Kidney tubule cell (primary cell): ENCODE data around the gene KIF1A.

ENCODE experiments used
- DNase-seq: peaks from one replicate; pipeline ENCODE4 v3.0.0-alpha.2; 2018; ENCODE audit warnings: low spot score

The KIF1A gene

GRCh38 chr2:240799033-240799820 is 20.8 kb downstream of the KIF1A start:
- no peak for DNase-seq

- no peak for DNase-seq
Measured at GRCh38 chr2:240798327-240798905, 21.6 kb downstream of the KIF1A start.

GRCh38 chr2:240797914-240798313 is 22.1 kb downstream of the KIF1A start:
- no peak for DNase-seq

GRCh38 chr2:240797500-240797895 is 22.5 kb downstream of the KIF1A start:
- no peak for DNase-seq

- DNase-seq = no peak
Measured at GRCh38 chr2:240796543-240797499, 23.2 kb downstream of the KIF1A start.

DNA sequence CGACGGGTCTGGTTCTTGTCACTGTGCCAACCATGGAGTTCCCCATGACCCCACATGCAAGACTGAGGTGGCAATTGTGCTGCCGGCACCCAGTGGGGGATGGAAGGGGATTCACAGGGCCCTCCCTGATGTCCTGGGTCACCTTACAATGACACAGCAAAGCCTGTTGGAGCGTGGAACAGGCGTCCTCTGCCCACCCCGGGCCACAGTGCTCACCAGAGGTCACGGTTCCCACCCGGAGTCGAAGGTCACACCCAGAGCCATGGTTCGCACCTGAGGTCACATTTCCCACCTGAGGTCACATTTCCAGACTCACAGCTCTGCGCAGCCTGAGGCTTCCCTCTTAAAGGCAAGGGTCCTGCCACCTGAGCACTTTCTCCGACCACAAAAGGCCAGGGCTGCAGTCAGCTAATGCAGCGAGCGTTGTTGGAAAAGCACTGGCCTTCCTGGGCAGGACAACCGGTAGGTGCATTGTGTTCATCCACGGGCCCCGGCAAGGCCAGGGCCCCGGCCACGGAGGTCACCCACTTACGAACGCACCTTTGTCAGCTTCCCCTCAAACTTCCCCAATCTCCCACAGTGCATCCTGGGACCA is 24.0 kb downstream of the KIF1A start:
- no peak for DNase-seq

DNA sequence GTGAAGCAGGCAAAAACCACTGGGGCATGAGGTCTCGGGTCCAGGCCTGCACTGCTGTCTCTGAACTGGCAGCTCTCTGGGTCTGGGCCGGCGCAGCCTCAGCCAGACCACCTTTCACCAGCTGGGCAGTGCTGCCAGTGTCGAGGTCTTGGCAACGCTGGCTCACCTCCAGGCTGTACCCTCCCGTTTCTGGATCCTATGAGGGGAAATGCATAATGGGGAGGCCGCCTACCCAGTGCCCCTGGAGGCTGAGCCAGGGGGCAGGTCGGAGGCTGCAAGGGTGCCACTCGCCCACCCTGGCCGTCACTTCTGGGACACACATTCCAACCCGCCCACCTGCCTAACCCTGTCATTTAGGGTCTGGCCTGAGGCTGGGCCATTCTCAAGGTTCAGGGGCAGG is 24.6 kb downstream of the KIF1A start:
- DNase-seq = no peak

GRCh38 chr2:240794178-240794721 is 25.8 kb downstream of the KIF1A start:
- DNase-seq = no peak

- DNase-seq = no peak
Measured at GRCh38 chr2:240793313-240794177, 26.5 kb downstream of the KIF1A start.

DNA sequence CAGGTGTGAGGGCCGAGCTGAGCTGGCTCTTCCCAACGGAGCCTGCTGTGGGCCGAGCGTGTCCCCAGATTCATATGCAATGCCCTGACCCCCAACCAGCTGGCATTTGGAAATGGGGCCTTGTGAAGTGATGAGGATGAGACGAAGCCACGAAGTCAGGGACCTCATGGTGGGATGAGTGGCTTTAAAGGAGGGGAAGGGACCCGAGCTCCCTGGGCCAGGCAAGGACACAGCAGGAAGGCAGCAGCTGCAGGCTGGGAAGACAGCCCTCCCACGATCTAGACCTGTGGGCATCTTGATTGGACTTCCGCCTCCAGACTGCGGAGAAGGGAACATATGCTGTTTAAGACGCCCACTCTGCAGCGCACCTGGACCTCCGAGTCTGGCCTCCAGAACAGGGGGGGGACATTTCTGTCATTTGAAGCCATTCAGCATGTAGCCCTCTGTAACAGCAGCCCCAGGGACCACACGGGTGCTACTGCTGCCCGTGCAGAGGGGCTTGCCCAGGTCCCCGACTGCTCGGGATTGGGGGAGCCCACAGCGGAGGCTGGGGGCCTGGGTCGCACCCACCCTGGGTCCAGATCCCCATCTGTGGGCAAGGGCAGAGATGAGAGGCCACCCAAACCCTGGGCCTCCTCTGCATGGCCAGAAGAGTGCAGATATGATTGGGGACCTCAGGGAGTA is 27.2 kb downstream of the KIF1A start:
- no peak for DNase-seq

DNA sequence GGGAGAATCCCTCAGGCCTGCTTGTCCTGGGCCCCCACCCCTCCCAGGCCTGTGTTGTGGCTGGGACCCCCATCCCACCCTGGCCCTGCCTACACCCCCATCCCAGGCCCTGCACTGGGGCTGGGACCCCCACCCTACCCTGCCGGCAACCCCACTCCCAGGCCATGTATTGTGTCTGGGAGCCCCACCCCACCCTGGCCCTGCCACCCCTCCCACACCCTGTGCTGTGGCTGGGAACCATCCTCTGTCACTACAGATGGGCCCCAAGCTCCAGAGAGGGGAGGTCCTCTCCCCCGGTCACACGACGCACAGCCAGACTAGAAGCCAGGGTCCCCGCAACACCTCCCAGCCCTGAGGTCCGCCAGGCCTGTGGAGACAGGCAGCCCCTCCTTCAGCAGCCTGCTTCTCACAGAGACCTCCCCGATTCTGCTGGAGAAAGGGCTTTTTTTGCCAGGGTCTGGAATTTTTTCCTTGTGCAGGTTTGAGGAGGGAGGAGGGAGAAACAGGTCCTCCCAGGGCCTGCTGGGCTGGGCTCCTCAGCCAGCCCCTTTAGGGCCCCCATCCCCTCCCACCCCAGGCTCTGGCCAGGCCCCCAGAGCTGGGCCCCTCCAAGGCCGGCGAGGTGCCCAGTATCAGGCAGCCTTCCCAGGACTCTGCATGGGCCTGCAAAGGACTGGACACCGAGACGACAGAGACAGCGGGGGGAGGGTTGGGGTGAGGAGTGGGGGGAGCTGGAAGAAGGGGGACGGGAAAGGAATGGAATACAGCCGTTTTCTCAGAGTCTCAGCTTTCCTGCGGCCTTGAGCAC is 28.0 kb downstream of the KIF1A start:
- DNase-seq = no peak

DNA sequence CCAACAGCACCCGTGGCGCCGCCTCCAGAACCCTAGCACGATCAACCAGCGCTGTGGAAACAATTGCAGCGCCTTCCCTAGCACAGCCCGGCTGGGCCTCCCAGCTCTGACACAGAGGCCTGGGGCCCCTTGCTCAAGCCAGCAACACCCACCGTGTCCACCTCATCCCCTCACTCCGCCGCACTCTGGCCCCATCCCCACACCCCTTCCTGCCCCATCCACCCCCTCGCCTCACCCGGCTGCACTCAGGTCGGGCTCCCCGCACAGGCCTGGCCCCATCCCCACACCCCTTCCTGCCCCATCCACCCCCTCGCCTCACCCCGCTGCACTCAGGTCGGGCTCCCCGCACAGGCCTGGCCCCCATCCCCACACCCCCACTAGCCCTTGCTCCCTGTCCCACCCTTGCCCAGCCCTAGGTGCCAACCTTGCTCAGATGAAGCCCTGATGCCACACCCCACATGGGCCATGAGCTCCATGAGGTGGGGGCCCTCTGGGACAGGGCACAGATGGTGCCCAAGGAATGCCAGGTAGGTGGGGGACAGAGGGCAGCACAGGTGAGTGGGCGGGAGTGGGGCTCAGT is 28.7 kb downstream of the KIF1A start:
- DNase-seq = no peak

- DNase-seq = no peak
Measured at GRCh38 chr2:240790370-240791220, 29.4 kb downstream of the KIF1A start.

DNA sequence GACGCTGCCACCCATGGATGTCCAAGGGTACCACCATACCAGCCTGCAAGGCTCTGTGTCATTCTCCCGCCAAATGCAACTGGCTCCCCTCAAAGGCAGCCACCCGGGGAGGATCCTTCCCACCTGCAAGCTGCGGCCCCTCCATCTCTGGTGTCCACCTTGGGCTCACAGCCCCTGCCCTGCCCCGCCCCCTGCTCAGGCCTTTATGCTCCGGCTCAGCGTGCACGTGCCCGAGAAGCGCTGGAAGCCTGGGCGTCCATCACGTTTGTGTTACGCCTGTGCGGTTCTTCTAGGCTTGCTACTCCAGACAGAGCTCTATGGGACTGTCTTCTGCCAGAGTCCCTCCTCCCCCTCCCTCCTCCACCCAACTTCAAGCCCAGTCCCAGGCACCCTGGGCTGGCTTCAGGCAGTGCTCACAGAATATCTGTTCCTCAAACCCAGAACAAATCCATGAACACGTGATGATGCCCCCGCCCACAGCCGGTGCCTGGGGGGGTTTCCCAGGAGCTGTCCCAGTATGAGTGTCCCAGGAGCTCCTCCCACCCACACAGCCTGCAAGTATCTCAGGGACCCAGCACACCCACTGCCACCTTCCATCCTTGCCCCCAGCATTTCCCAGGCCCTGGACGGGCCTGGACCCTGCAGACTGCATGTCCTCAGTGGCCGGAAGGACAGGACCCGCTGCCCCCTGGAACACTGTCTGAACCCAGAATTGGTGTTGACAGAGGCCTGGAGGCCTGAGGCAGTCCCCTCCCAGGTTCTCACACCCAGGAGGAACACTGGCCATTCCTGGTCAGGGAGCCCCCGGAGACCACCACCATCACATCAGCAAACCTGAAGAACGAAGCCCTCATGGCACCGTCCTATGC is 30.3 kb downstream of the KIF1A start:
- DNase-seq = no peak

GRCh38 chr2:240789051-240789453 is 31.0 kb downstream of the KIF1A start:
- no peak for DNase-seq

DNA sequence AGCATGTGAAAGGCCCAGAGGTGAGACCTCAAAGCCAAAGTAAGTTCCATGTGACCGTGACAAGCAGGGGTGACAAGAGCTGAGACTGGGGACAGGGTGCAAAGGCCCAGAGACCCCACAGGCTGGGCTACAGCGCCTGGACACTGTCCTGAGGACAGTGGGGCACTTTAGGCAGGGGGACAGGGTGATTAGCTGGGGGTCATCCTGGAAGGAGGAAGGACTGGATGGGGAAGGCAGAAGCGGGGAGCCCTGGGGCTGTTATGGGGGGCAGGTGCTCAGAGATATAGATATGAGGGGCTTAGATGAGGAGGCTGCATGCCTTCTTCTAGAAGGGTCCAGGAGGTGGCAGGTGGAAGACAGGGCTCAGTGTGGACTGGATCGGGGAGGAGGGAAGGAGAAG is 31.5 kb downstream of the KIF1A start:
- DNase-seq = no peak
